HG02884 (cell line): Measurements from ENCODE around the gene SOX1.

Experiments used
- ATAC-seq: cut with Tn5 transposase; IDR thresholded peaks from one replicate; pipeline ENCODE4 v1.9.1; 2021; ENCODE audit warnings: mild to moderate bottlenecking, moderate library complexity; ENCODE audit not compliant: unreplicated experiment

The SOX1 gene

GRCh38 chr13:112067116-112067741, at the start of gene SOX1:
Gene SOX1 (plus strand): TSS chr13:112067149. CDS start chr13:112067659, 510 bp downstream.
- no peak for ATAC-seq

GRCh38 chr13:112024577-112024976, 42.4 kb upstream of the SOX1 start:
- no peak for ATAC-seq

- ATAC-seq: no peak
Measured at GRCh38 chr13:112027250-112027649, 39.7 kb upstream of the SOX1 start.

- no peak for ATAC-seq
Measured at GRCh38 chr13:112028481-112028880, 38.5 kb upstream of the SOX1 start.

GRCh38 chr13:112029143-112029542, 37.8 kb upstream of the SOX1 start:
- no peak for ATAC-seq

GRCh38 chr13:112032186-112032993, 34.6 kb upstream of the SOX1 start:
- ATAC-seq: no peak

- ATAC-seq: no peak
Measured at GRCh38 chr13:112034231-112034630, 32.7 kb upstream of the SOX1 start.

GRCh38 chr13:112034846-112035245, 32.1 kb upstream of the SOX1 start:
- no peak for ATAC-seq

GRCh38 chr13:112042496-112042895, 24.5 kb upstream of the SOX1 start:
- no peak for ATAC-seq

GRCh38 chr13:112052213-112052612, 14.7 kb upstream of the SOX1 start:
- no peak for ATAC-seq

- no peak for ATAC-seq
Measured at GRCh38 chr13:112053167-112053743, 13.7 kb upstream of the SOX1 start.

GRCh38 chr13:112053744-112054615, 13.0 kb upstream of the SOX1 start:
- ATAC-seq: no peak

- no peak for ATAC-seq
Measured at GRCh38 chr13:112054616-112055015, 12.3 kb upstream of the SOX1 start.

- no peak for ATAC-seq
Measured at GRCh38 chr13:112055036-112055914, 11.7 kb upstream of the SOX1 start.

- no peak for ATAC-seq
Measured at GRCh38 chr13:112055915-112056269, 11.1 kb upstream of the SOX1 start.

- no peak for ATAC-seq
Measured at GRCh38 chr13:112056284-112056727, 10.6 kb upstream of the SOX1 start.

GRCh38 chr13:112056739-112057438, 10.1 kb upstream of the SOX1 start:
- ATAC-seq: no peak

GRCh38 chr13:112057439-112057735, 9.6 kb upstream of the SOX1 start:
- ATAC-seq: no peak

GRCh38 chr13:112057736-112058518, 9.0 kb upstream of the SOX1 start:
- ATAC-seq: no peak
